Frontal cortex (tissue), 4 donors: Measurements from ENCODE around the gene RBM42. TPM values are rescaled to one million over a fixed set of nuclear protein-coding genes. Genes with fewer than 3 reads are reported as not detected.
"Not testable (repeated sequence)": the region's sequence is repeated elsewhere in the genome, so short reads cannot be mapped to it uniquely, and the experiment has no call there.

Experiments
- DNase-seq, 2 donors: peaks; one replicate each; pipeline ENCODE4 v3.0.0; 2012; ENCODE audit warnings: low spot score in 2 of 2
- FAIRE-seq: peaks from 2 replicates; lab custom pipeline; 2012; peaks lifted over from hg19 to GRCh38; lab: Jason Lieb, UNC
- total RNA-seq: library from RNA; depleted of rRNA; stranded (reverse); fragments of >200 nt; gene quantifications from one replicate; pipeline ENCODE4 v1.2.3, GENCODE V29; 2014
- donor health status: control.
- donor health status: control.
- donor health status: control.

RBM42 gene
- total RNA-seq, 1 donor from 2014 or later: 21.6 TPM

- no peak for FAIRE-seq
- no peak for DNase-seq
Measured at GRCh38 chr19:35645680-35646511, 17.1 kb downstream of the RBM42 start.

GRCh38 chr19:35648017-35648961, 19.5 kb downstream of the RBM42 start, which contains the start of gene COX6B1:
Gene COX6B1 (plus strand): TSS chr19:35648323. CDS start chr19:35651244, 2,921 bp downstream.
- FAIRE-seq (peak; percentile 71), DNase-seq (peak; percentile 94 to 99)

- FAIRE-seq (no peak), DNase-seq (no peak)
Measured at GRCh38 chr19:35650581-35650980, 21.7 kb downstream of the RBM42 start.

DNA sequence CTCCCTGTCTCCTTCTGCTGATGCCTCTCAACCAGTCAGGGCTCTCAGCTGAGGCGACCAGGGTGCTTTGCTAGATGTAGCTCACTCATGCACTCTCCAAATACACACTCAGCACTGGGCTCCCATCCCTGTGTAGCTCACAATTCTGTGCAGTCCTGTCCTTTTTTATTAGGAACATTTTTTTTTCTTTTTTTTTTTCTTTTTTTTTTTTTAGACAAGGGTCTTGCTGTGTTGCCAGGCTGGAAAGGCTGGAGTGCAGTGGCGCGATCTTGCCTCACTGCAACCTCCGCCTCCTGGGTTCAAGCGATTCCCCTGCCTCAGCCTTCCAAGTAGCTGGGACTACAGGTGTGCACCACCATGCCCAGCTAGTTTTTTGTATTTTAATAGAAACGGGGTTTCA, 26.0 kb downstream of the RBM42 start:
- not testable (repeated sequence) for DNase-seq, FAIRE-seq

- no peak for FAIRE-seq
Measured at GRCh38 chr19:35655600-35655999, 26.8 kb downstream of the RBM42 start.

GRCh38 chr19:35656700-35657099, 27.9 kb downstream of the RBM42 start:
- DNase-seq (no peak), FAIRE-seq (no peak)

More at GRCh38 chr19:35655600-35655999, 26.8 kb downstream of the RBM42 start:
- no peak for DNase-seq

DNA sequence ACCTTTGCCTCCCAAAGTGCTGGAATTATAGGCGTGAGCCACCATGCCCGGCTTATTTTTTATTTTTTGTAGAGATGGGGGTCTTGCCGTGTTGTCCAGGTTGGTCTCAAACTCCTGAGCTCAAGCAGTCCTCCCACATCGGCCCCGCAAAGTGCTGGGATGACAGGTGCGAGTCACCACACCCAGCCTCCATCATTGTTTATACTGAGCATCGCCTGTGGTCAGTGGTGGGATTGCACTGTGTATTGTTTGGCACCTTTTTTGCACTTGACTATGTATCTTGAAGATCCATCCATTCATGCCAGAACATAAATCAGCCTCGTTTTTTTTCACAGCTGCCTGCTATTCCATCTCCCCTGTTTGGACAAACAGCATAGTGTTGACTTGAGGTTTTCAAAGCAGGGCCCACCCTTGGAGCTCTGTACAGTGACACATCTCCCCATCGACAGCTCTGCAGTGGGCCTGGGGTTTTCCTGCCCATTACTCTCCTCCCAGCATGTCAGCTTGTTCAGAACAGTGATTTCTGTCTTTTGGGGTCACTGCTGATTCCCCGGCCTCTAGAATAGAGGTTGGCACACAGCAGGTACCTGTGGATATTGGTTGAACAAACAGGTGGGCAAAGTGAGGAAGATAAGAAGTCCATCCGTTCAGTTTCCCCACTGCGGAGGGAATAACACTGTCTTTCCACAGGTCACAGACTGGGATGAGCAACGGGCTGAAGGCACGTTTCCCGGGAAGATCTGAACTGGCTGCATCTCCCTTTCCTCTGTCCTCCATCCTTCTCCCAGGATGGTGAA, 29.3 kb downstream of the RBM42 start:
- DNase-seq (no peak), FAIRE-seq (no peak)

DNA sequence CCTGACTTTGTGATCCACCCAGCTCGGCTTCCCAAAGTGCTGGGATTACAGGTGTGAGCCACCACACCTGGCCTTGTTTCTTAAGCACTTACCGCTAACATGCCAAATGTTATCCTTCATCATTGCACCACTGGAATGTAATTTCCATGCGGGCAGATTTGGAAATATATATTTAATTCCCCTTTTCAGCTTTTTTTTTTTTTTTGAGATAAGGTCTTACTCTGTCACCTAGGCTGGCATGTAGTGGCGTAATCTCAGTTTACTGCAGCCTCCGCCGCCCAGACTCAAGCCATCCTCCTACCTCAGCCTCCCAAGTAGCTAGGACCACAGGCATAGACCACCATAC, 33.1 kb downstream of the RBM42 start:
- FAIRE-seq (no peak), DNase-seq (no peak)

DNA sequence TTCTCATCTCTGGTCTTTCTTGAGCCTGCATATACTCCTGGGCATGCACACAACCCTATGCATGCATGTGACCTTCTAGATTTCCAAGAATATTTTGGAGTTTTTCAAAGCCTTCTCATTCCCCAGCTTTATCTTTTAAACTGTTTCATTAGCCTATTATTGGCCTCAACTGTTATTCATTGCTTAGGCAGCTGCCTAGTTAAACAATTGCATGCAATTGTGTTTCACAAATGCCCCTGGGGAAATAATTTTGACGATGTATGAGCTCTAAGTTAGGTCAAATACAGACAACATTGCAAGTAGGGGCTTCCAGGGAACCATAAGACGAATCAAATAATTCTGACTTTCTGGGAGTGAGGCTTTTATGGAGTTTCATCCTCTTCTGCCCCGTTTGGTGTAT, 35.1 kb downstream of the RBM42 start:
- FAIRE-seq (no peak), DNase-seq (no peak)

- DNase-seq: no peak
- no peak for FAIRE-seq
Measured at GRCh38 chr19:35665157-35665556, 36.3 kb downstream of the RBM42 start.

GRCh38 chr19:35665604-35666003, 36.8 kb downstream of the RBM42 start:
- DNase-seq: no peak
- FAIRE-seq: no peak

GRCh38 chr19:35666251-35666913, 37.5 kb downstream of the RBM42 start, which contains the start of gene UPK1A:
Gene UPK1A (plus strand): TSS chr19:35666517. CDS start chr19:35666813, 296 bp downstream.
- FAIRE-seq: no peak
- DNase-seq: no peak

DNA sequence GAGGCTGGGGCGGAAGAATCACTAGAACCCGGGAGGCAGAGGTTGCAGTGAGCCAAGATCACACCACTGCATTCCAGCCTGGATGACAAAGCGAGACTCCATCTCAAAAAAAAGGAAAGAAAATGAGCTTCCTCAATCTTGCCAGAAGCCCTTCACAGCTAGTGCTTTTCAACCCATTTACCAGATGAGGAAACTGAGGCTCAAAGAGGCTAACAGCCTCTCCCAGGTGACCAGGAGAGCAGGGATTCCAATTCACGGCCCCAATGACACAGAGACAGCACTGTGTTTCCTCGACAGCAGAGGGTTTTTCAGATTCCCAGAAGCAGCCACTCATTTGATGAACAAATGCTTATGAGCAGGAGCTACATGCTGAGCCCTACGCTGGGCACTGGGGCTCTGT, 40.7 kb downstream of the RBM42 start:
- FAIRE-seq: no peak

GRCh38 chr19:35669974-35670373, 41.1 kb downstream of the RBM42 start:
- DNase-seq (no peak), FAIRE-seq (no peak)

More for the DNA sequence above, 40.7 kb downstream of the RBM42 start:
- DNase-seq: no peak

- no peak for FAIRE-seq
- no peak for DNase-seq
Measured at GRCh38 chr19:35670686-35671085, 41.9 kb downstream of the RBM42 start.

- FAIRE-seq: no peak
- DNase-seq: no peak
Measured at GRCh38 chr19:35671818-35672217, 43.0 kb downstream of the RBM42 start.

DNA sequence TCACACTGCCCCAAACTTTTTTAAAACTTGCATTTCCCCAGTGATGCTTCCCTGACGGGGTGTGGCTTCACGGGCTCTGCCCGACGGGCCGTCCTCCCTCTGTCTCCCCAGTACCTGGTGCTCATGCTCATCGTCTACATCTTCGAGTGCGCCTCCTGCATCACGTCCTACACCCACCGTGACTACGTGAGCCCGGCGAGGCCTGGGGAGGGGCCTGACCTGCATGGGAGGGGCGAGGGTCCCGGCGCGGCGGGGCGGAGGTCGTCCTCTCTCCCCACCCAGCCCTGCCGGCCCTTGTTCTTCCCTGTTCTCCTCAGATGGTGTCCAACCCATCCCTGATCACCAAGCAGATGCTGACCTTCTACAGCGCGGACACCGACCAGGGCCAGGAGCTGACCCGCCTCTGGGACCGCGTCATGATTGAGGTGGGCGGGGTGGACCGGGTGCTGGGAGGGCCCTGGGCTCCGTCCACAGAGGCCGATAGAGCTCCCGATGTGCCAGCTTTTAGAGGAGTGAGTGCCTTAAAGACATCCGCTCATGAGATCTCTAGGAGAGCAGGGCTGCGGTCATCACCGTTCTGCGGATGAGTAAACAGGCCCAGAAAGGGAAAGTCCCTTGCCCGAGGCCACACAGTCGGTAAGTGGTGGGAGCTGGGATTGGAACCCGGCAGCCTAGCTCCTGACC, 44.4 kb downstream of the RBM42 start:
- no peak for DNase-seq
- FAIRE-seq: no peak

GRCh38 chr19:35675589-35676140, 46.8 kb downstream of the RBM42 start:
- FAIRE-seq: no peak
- no peak for DNase-seq
